ENCODE measurements around the gene PLCB1. TPM values are rescaled to one million over a fixed set of nuclear protein-coding genes. Genes with fewer than 3 reads are reported as not detected.

PLCB1 gene
- total RNA-seq, 1 experiment from 2014 or later = 4.4 TPM

DNA sequence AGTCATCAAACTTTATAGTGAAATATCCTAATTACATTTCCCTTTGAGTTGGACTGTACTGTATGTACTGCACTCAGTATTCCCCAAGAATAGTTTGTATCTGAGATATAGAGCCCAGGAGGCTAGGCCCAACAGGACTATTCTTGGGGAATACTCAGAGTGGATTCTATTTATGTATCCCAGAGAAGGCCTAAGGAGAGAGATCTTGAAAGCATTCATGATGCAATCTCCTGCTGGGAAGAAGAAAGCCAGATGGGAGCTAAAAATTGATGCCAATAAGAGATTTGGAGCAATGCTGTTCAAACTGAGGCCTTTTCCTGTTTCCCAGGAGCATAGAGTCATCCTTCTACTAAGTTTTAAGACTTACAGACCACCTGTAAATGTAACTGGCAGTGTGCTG lies 484.7 kb downstream of the PLCB1 start:
- Histone ChIP-seq H2AFZ (ENCODE audit: low read length) (no peak overlapping the region), H3K9me2 (replicated peaks; ENCODE audit: low read length) (no peaks in the 10 kb centered on the region), H3K4me2 (ENCODE audit: low read length) (no peak overlapping the region), H3K9me3 (ENCODE audit: low read length) (no peaks in the 10 kb centered on the region), H4K20me1 (ENCODE audit: low read length) (no peaks in the 10 kb centered on the region), H3F3A (ENCODE audit: low read length, unreplicated experiment) (no peaks in the 10 kb centered on the region), H3K36me3 (ENCODE audit: low read depth, low read length) (no peaks in the 10 kb centered on the region), H3K27ac (ENCODE audit: low read length) (no peak overlapping the region), H3K4me1 (ENCODE audit: insufficient read depth, low read length) (no peaks in the 10 kb centered on the region), H3K27me3 (ENCODE audit: low read length) (peaks cover 6% of the 10 kb centered on the region; the same call in 1 of the 2 replicates), H3K79me2 (ENCODE audit: low read length) (no peaks in the 10 kb centered on the region), H3K9ac (ENCODE audit: low read length) (no peak overlapping the region), H3K4me3 (ENCODE audit: low read length) (no peak overlapping the region)
- ChIA-PET CTCF (no interaction called here), POLR2A (ENCODE audit: unreplicated experiment) (no interaction called here)
- TF ChIP-seq EZH2 (IDR thresholded peaks at IDR 0.05; ENCODE audit: low read length, unreplicated experiment) (no peak), EZH2phosphoT487 (IDR thresholded peaks at IDR 0.05; ENCODE audit: borderline replicate concordance, low read length) (no peak)
- TF ChIP-seq, protein P1, sequence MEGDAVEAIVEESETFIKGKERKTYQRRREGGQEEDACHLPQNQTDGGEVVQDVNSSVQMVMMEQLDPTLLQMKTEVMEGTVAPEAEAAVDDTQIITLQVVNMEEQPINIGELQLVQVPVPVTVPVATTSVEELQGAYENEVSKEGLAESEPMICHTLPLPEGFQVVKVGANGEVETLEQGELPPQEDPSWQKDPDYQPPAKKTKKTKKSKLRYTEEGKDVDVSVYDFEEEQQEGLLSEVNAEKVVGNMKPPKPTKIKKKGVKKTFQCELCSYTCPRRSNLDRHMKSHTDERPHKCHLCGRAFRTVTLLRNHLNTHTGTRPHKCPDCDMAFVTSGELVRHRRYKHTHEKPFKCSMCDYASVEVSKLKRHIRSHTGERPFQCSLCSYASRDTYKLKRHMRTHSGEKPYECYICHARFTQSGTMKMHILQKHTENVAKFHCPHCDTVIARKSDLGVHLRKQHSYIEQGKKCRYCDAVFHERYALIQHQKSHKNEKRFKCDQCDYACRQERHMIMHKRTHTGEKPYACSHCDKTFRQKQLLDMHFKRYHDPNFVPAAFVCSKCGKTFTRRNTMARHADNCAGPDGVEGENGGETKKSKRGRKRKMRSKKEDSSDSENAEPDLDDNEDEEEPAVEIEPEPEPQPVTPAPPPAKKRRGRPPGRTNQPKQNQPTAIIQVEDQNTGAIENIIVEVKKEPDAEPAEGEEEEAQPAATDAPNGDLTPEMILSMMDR (conservative IDR thresholded peaks at IDR 0.05; ENCODE audit: low read depth, low read length) = no peak
- no peak for ATAC-seq
- DNase-seq = no peak
- intact Hi-C loops (cut with micrococcal nuclease) = no loop called here
- BruUV-seq (replicated peaks) = no TSS peak

DNA sequence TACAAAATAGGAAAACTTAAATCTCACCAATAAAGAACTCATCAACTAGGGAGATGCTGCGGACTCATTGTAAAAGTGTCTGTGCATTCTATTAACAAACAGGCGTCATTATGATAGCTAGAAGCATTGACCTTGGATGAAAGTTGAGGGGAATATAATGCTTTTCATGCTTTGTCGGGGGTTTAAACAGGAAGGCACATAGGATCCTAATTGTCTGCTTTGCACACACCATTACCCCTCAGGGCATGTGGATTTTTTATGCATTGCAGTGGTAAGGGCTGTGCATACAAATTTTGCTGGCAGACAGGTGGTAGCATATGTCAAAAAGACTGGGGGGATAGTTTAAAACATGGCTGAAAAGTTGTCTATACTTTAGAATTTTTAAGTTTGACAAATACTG lies 488.9 kb downstream of the PLCB1 start:
- Histone ChIP-seq H3K79me2 (ENCODE audit: low read length) (no peaks in the 10 kb centered on the region), H3K9ac (ENCODE audit: low read length) (no peak overlapping the region), H2AFZ (ENCODE audit: low read length) (no peak overlapping the region), H3K4me1 (ENCODE audit: insufficient read depth, low read length) (no peaks in the 10 kb centered on the region), H3K9me3 (ENCODE audit: low read length) (no peaks in the 10 kb centered on the region), H3K27me3 (ENCODE audit: low read length) (peaks cover 31% of the 10 kb centered on the region), H3K27ac (ENCODE audit: low read length) (no peak overlapping the region), H3K4me3 (ENCODE audit: low read length) (no peak overlapping the region), H3K9me2 (replicated peaks; ENCODE audit: low read length) (no peaks in the 10 kb centered on the region), H4K20me1 (ENCODE audit: low read length) (no peaks in the 10 kb centered on the region), H3K4me2 (ENCODE audit: low read length) (no peak overlapping the region), H3F3A (ENCODE audit: low read length, unreplicated experiment) (no peaks in the 10 kb centered on the region), H3K36me3 (ENCODE audit: low read depth, low read length) (no peaks in the 10 kb centered on the region)
- TF ChIP-seq, protein P1 (conservative IDR thresholded peaks at IDR 0.05; ENCODE audit: low read depth, low read length) = no peak
- TF ChIP-seq EZH2phosphoT487 (IDR thresholded peaks at IDR 0.05; ENCODE audit: borderline replicate concordance, low read length) (no peak), EZH2 (IDR thresholded peaks at IDR 0.05; ENCODE audit: low read length, unreplicated experiment) (no peak)
- ChIA-PET CTCF (no interaction called here), POLR2A (ENCODE audit: unreplicated experiment) (no interaction called here)
- no peak for ATAC-seq
- BruUV-seq (replicated peaks) = no TSS peak
- intact Hi-C loops (cut with micrococcal nuclease) = no loop called here
- no peak for DNase-seq

DNA sequence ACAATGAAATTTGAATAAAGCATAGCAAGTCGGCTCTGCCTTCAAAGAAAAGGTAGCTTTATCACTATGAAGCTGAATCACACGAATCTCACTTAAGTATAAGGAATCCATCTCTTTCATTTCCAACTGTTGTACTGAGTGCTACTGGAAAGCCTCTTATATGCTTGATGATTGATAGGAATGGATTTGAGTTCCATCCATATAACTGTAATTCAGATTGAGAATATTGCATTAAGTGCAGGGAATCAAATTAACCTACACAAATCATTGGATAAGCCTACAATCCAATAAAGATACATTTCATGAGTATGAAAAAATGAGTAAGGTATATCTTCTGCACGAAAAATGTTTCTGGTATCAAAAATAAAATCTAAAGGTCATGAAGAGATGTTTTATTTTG lies 492.0 kb downstream of the PLCB1 start:
- CTCF ChIA-PET = no interaction called here
- H3K4me2 ChIP-seq (ENCODE audit: low read length) = no peak overlapping the region
- no peaks in the 10 kb centered on the region for H3F3A ChIP-seq (ENCODE audit: low read length, unreplicated experiment)
- H3K4me1 ChIP-seq (ENCODE audit: insufficient read depth, low read length) = no peaks in the 10 kb centered on the region
- no peaks in the 10 kb centered on the region for H3K36me3 ChIP-seq (ENCODE audit: low read depth, low read length)
- no peaks in the 10 kb centered on the region for H3K79me2 ChIP-seq (ENCODE audit: low read length)
- H4K20me1 ChIP-seq (ENCODE audit: low read length) = no peaks in the 10 kb centered on the region
- H3K9ac ChIP-seq (ENCODE audit: low read length) = no peak overlapping the region
- no peaks in the 10 kb centered on the region for H3K9me3 ChIP-seq (ENCODE audit: low read length)
- TF ChIP-seq, protein P1 (conservative IDR thresholded peaks at IDR 0.05; ENCODE audit: low read depth, low read length) = no peak
- TF ChIP-seq EZH2 (IDR thresholded peaks at IDR 0.05; ENCODE audit: low read length, unreplicated experiment) (no peak), EZH2phosphoT487 (IDR thresholded peaks at IDR 0.05; ENCODE audit: borderline replicate concordance, low read length) (no peak)
- ATAC-seq = no peak
- no peak overlapping the region for H3K27ac ChIP-seq (ENCODE audit: low read length)
- H3K4me3 ChIP-seq (ENCODE audit: low read length) = no peak overlapping the region
- intact Hi-C loops (cut with micrococcal nuclease) = no loop called here
- H3K9me2 ChIP-seq (replicated peaks; ENCODE audit: low read length) = no peaks in the 10 kb centered on the region
- no peak overlapping the region for H2AFZ ChIP-seq (ENCODE audit: low read length)
- no peak for DNase-seq
- POLR2A ChIA-PET (ENCODE audit: unreplicated experiment) = no interaction called here
- peaks cover 50% of the 10 kb centered on the region for H3K27me3 ChIP-seq (ENCODE audit: low read length)
- BruUV-seq (replicated peaks) = no TSS peak

All from PC-3 (cell line).